HepG2 (cell line): Measurements from ENCODE around the gene CHRNB2. TPM values are rescaled to one million over a fixed set of nuclear protein-coding genes. Genes with fewer than 3 reads are reported as not detected.

Experiments
- ATAC-seq: fragments of 200-7000 bp; cut with Tn5 transposase; 3 replicates; pipeline ENCODE4 v1.9.1; 2020; ENCODE audit warnings: mild to moderate bottlenecking, moderate library complexity
- Bru-seq: library from RNA; stranded (reverse); fragments of 400-500 nt; gene quantifications from one replicate; lab custom pipeline; 2021; lab: Mats Ljungman, UMichigan
- BruChase-seq, 2 experiments: library from RNA; stranded (reverse); fragments of 400-500 nt; gene quantifications; one replicate each; lab custom pipeline; 2021; lab: Mats Ljungman, UMichigan
- BruUV-seq: library from RNA; stranded (reverse); fragments of 400-500 nt; replicated peaks from 2 replicates; lab custom pipeline; 2021; lab: Mats Ljungman, UMichigan
- CTCF ChIA-PET: fragments of 300-600 bp; formaldehyde crosslinking; extraction: SDS; loops from one replicate; lab custom pipeline; 2021; ENCODE audit warnings: low total read pairs, inconsistent platforms, low intra/inter-chr PET ratio; lab: Yijun Ruan, JAX
- POLR2A ChIA-PET: fragments of 350-600 bp; sonication (Branson Sonifier 250); formaldehyde crosslinking; loops from one replicate; lab custom pipeline; 2020; ENCODE audit warnings: antibody characterized with exemption, inconsistent platforms; lab: Yijun Ruan, JAX
- DNase-seq: peaks from one replicate; pipeline ENCODE4 v3.0.0-alpha.2; 2015; ENCODE audit warnings: low spot score
- FAIRE-seq: peaks from 3 replicates; lab custom pipeline; 2011; peaks lifted over from hg19 to GRCh38; lab: Jason Lieb, UNC
- H2AFZ ChIP-seq: one replicate; pipeline ENCODE4 v1.6.1; 2011; ENCODE audit warnings: low read length, inconsistent platforms
- H3K27ac ChIP-seq: fragments of 300-600 bp; 3 replicates; pipeline ENCODE4 v1.8.0; 2011; ENCODE audit warnings: mixed run types, mild to moderate bottlenecking, mixed read lengths, low read length, inconsistent platforms; ENCODE audit not compliant: insufficient read depth; ENCODE audit errors: extremely low read length
- H3K27me3 ChIP-seq, 2 experiments: fragments of 200-600 bp in 1 of 2; 2 replicates in 1 of 2; 3 replicates in 1 of 2; pipeline versions ENCODE4 v1.6.0 to v1.8.0; 2011; ENCODE audit warnings: low read length in 2 of 2, mild to moderate bottlenecking in 2 of 2, moderate library complexity in 2 of 2, inconsistent platforms in 1 of 2; ENCODE audit not compliant: insufficient read depth in 2 of 2, control insufficient read depth in 1 of 2
- H3K36me3 ChIP-seq, 2 experiments: fragments of 200-600 bp in 1 of 2; replicated peaks in 1 of 2; 2 replicates in 1 of 2; 3 replicates in 1 of 2; pipeline versions ENCODE4 v1.5.1 to v1.8.0; 2011; ENCODE audit warnings: low read length in 2 of 2, inconsistent platforms in 1 of 2; ENCODE audit not compliant: insufficient read depth in 2 of 2, control insufficient read depth in 1 of 2
- H3K4me1 ChIP-seq: 2 replicates; pipeline ENCODE4 v1.5.1; 2012; ENCODE audit warnings: low read length, inconsistent platforms; ENCODE audit not compliant: insufficient read depth
- H3K4me2 ChIP-seq: 2 replicates; pipeline ENCODE4 v1.6.0; 2011; ENCODE audit warnings: low read depth, low read length, inconsistent platforms
- H3K4me3 ChIP-seq, 3 experiments: fragments of 200-600 bp in 1 of 3; sonication (generic), shearing (Covaris generic) in 1 of 3; replicated peaks in 1 of 3; 2 replicates each; pipeline ENCODE4 v1.5.1; 2011 to 2016; ENCODE audit warnings: low read length in 3 of 3, inconsistent platforms in 2 of 3, low read depth in 2 of 3, mild to moderate bottlenecking in 2 of 3, control low read depth in 1 of 3, mixed read lengths in 1 of 3; ENCODE audit not compliant: insufficient read depth in 1 of 3
- H3K79me2 ChIP-seq: one replicate; pipeline ENCODE4 v1.6.1; 2011; ENCODE audit warnings: low read length, inconsistent platforms; ENCODE audit not compliant: insufficient read depth
- H3K9ac ChIP-seq: 2 replicates; pipeline ENCODE4 v1.6.0; 2011; ENCODE audit warnings: mild to moderate bottlenecking, low read depth, low read length, inconsistent platforms; ENCODE audit not compliant: insufficient read depth
- H3K9me3 ChIP-seq: 2 replicates; pipeline ENCODE4 v1.5.1; 2012; ENCODE audit warnings: mild to moderate bottlenecking, low read length
- H4K20me1 ChIP-seq: 2 replicates; pipeline ENCODE4 v1.6.0; 2011; ENCODE audit warnings: inconsistent platforms, mild to moderate bottlenecking, low read length, moderate library complexity; ENCODE audit not compliant: insufficient read depth
- BORCS8-MEF2B ChIP-seq: sonication (generic); formaldehyde crosslinking; IDR thresholded peaks from 2 replicates; pipeline ENCODE4 v1.8.0; 2022; ENCODE audit warnings: mild to moderate bottlenecking, missing genetic modification reagents
- FOXM1 ChIP-seq: sonication (generic); formaldehyde crosslinking; IDR thresholded peaks from 2 replicates; pipeline ENCODE4 v1.5.0; 2020; ENCODE audit warnings: missing genetic modification reagents
- MLLT10 ChIP-seq: sonication (generic); formaldehyde crosslinking; IDR thresholded peaks from 2 replicates; pipeline ENCODE4 v1.4.0; 2020; ENCODE audit warnings: missing genetic modification reagents
- RBM22 ChIP-seq: fragments of 200-400 bp; formaldehyde crosslinking; optimal IDR thresholded peaks from 2 replicates; pipeline ENCODE3; 2017; ENCODE audit warnings: mild to moderate bottlenecking, low read length, moderate library complexity
- SMAD3 ChIP-seq: sonication (generic); formaldehyde crosslinking; IDR thresholded peaks from 2 replicates; pipeline ENCODE4 v1.4.0; 2020; ENCODE audit warnings: missing genetic modification reagents
- SMC3 ChIP-seq: IDR thresholded peaks from 2 replicates; pipeline ENCODE4 v1.6.1; 2011; ENCODE audit warnings: low read length, improper control_type of control experiment
- TBX3 ChIP-seq: fragments of 450-650 bp; IDR thresholded peaks from 2 replicates; pipeline ENCODE4 v1.6.1; 2017; ENCODE audit warnings: antibody characterized with exemption, mild to moderate bottlenecking, inconsistent platforms, borderline replicate concordance
- WGBS: methylation state at CpG from one replicate; pipeline ENCODE4 v1.1.6; 2017; ENCODE audit warnings: low lambda C conversion rate; 5-methylcytosine and 5-hydroxymethylcytosine counted together
- in situ Hi-C: cut with HindIII; loops from 2 replicates; pipeline ENCODE4 v1.10.0; 2017; ENCODE audit warnings: low pct_unique_long_range_greater_than_20kb; ENCODE audit not compliant: extremely low pct_ligation_motif_present
- intact Hi-C: fragments of 100-400 bp; cut with micrococcal nuclease; formaldehyde crosslinking; loops from one replicate; pipeline ENCODE4 v1.10.0; 2022; ENCODE audit not compliant: unreplicated experiment
- long read RNA-seq, 2 experiments: library from RNA in 1 of 2; library from polyadenylated mRNA in 1 of 2; stranded (forward) in 1 of 2; unstranded in 1 of 2; transcript quantifications; one replicate each; pipeline ENCODE4 v2.0.0, GENCODE V29; 2019 to 2022
- polyA minus RNA-seq, 3 experiments: library from RNA; depleted of rRNA, polyadenylated mRNA; stranded (reverse); fragments of >200 nt; gene quantifications; 2 replicates each; pipeline ENCODE4 v1.2.3, GENCODE V29; 2011; ENCODE audit warnings: low replicate concordance in 1 of 3
- polyA plus RNA-seq, 8 experiments: library from polyadenylated mRNA; depleted of rRNA in 3 of 8; stranded (reverse) in 7 of 8; unstranded in 1 of 8; fragments of >200 nt; fragmentation: Illumina TruSeq in 4 of 8; extraction: Trizol in 4 of 8; gene quantifications; 2 replicates each; pipeline versions ENCODE4 v1.2.1 to v1.2.3, GENCODE V29; 2011 to 2016; ENCODE audit warnings: low read depth in 4 of 8, missing spikeins in 1 of 8, mixed read lengths in 1 of 8; ENCODE audit not compliant: insufficient read depth in 1 of 8
- total RNA-seq, 5 experiments: library from RNA; depleted of rRNA; stranded (reverse); fragments of >200 nt; fragmentation: Illumina TruSeq; extraction: Trizol; gene quantifications; 2 replicates each; pipeline ENCODE4 v1.2.3, GENCODE V29; 2016; ENCODE audit warnings: low read depth in 1 of 5
- TF ChIP-seq, protein P1 (sequence below): sonication (generic); formaldehyde crosslinking; IDR thresholded peaks from 2 replicates; pipeline ENCODE4 v1.5.1; 2020; ENCODE audit warnings: mild to moderate bottlenecking, missing genetic modification reagents

CHRNB2 gene, protein sequence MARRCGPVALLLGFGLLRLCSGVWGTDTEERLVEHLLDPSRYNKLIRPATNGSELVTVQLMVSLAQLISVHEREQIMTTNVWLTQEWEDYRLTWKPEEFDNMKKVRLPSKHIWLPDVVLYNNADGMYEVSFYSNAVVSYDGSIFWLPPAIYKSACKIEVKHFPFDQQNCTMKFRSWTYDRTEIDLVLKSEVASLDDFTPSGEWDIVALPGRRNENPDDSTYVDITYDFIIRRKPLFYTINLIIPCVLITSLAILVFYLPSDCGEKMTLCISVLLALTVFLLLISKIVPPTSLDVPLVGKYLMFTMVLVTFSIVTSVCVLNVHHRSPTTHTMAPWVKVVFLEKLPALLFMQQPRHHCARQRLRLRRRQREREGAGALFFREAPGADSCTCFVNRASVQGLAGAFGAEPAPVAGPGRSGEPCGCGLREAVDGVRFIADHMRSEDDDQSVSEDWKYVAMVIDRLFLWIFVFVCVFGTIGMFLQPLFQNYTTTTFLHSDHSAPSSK
- 0.07 TPM in 1 of 2 replicates, not detected in the other for total RNA-seq (2016; rRNA removed; fragmentation: Illumina TruSeq; extraction: Trizol)
- not detected in 2 replicates for total RNA-seq (2016; cell fraction: cytosol; rRNA removed; fragmentation: Illumina TruSeq; extraction: Trizol; ENCODE audit: low read depth)
- total RNA-seq (2016; cell fraction: insoluble cytoplasmic fraction; rRNA removed; fragmentation: Illumina TruSeq; extraction: Trizol) = 0.06 TPM in 1 of 2 replicates, not detected in the other
- not detected in 2 replicates for total RNA-seq (2016; cell fraction: membrane; rRNA removed; fragmentation: Illumina TruSeq; extraction: Trizol)
- total RNA-seq (2016; cell fraction: nucleus; rRNA removed; fragmentation: Illumina TruSeq; extraction: Trizol) = 0.19 TPM in 1 of 2 replicates, not detected in the other
- polyA plus RNA-seq (2011; rRNA removed) = 0.03 and 0.07 TPM in 2 replicates
- 0.01 TPM in 1 of 2 replicates, not detected in the other for polyA plus RNA-seq (2011; cell fraction: cytosol; rRNA removed)
- 0.07 and 0.18 TPM in 2 replicates for polyA plus RNA-seq (2011; cell fraction: nucleus; rRNA removed)
- polyA plus RNA-seq (2012) = 0.04 and 0.07 TPM in 2 replicates
- not detected in 2 replicates for polyA plus RNA-seq (2016; cell fraction: cytosol; fragmentation: Illumina TruSeq; extraction: Trizol; ENCODE audit: low read depth)
- polyA plus RNA-seq (2016; cell fraction: insoluble cytoplasmic fraction; fragmentation: Illumina TruSeq; extraction: Trizol; ENCODE audit: low read depth) = not detected in 2 replicates
- not detected in 2 replicates for polyA plus RNA-seq (2016; cell fraction: membrane; fragmentation: Illumina TruSeq; extraction: Trizol; ENCODE audit: low read depth)
- 0.26 TPM in 1 of 2 replicates, not detected in the other for polyA plus RNA-seq (2016; cell fraction: nucleus; fragmentation: Illumina TruSeq; extraction: Trizol; ENCODE audit: insufficient read depth, low read depth)
- polyA minus RNA-seq (2011; rRNA and poly(A)+ RNA removed; ENCODE audit: low replicate concordance) = 0.21 and 0.24 TPM in 2 replicates
- polyA minus RNA-seq (2011; cell fraction: cytosol; rRNA and poly(A)+ RNA removed) = not detected in 2 replicates
- 0.12 and 0.13 TPM in 2 replicates for polyA minus RNA-seq (2011; cell fraction: nucleus; rRNA and poly(A)+ RNA removed)
- percentile 7 among the genes with signal in this experiment for Bru-seq, nascent RNA
- BruChase-seq, experiment 1, labeled RNA remaining after a 6-hour chase = percentile 16 among the genes with signal in this experiment
- BruChase-seq, experiment 2, labeled RNA remaining after a 2-hour chase = percentile 17 among the genes with signal in this experiment
- long read RNA-seq, experiment 1 = 0 reads
- long read RNA-seq, experiment 2 = 0 reads

GRCh38 chr1:154567386-154568156 lies at the start of gene CHRNB2:
Gene CHRNB2, plus strand, starts transcription at chr1:154567778. Its CDS starts 267 bp downstream, at chr1:154568045.
- CTCF ChIA-PET = no interaction called here
- H2AFZ ChIP-seq = no peak within 1 kb of the TSS
- no peaks in the 10 kb centered on the region for H3K9me3 ChIP-seq
- H3K36me3 ChIP-seq = no peaks in the 10 kb centered on the region
- H3K4me3 ChIP-seq = peak within 1 kb of the TSS in 1 of 3 experiments; percentile 47; a peak in 2 of 6 replicates
- DNase-seq (peak; percentile 15), FAIRE-seq (no peak), ATAC-seq (peak; percentile 93)
- peaks cover 3 to 19% of the 10 kb centered on the region in 2 experiments; a peak in 3 of 5 replicates for H3K27me3 ChIP-seq
- no peak within 1 kb of the TSS for H3K9ac ChIP-seq
- WGBS = 16% methylated on average over 26 of the region's 53 CpGs
- intact Hi-C loops (no loop called here), in situ Hi-C loops (loop anchor here (10.0 kb wide), 2 partner anchors 197 to 307 kb away; partner anchors contain the start of gene KCNN3)
- no TSS peak for BruUV-seq
- no peaks in the 10 kb centered on the region for H3K4me1 ChIP-seq
- no peaks in the 10 kb centered on the region for H3K79me2 ChIP-seq
- H3K4me2 ChIP-seq = peak within 1 kb of the TSS; percentile 49
- POLR2A ChIA-PET = interaction anchor here (0.7 to 1.5 kb wide), 4 partner anchors 8 to 24 kb away, joined by 3 to 6 read pairs (median 3); no protein-coding TSS in a partner anchor
- peaks cover 5% of the 10 kb centered on the region; the same call in 1 of the 2 replicates for H4K20me1 ChIP-seq
- H3K27ac ChIP-seq = no peak within 1 kb of the TSS
- TF ChIP-seq SMC3 = no peak
- peak; percentile 99 for TF ChIP-seq BORCS8-MEF2B
- TF ChIP-seq RBM22 = no peak
- TF ChIP-seq TBX3 = no peak
- TF ChIP-seq FOXM1 (CRISPR knock-in tag) = 0 out of 2 replicates have a peak, but pooled peaks have one; percentile 42
- TF ChIP-seq, protein P1, sequence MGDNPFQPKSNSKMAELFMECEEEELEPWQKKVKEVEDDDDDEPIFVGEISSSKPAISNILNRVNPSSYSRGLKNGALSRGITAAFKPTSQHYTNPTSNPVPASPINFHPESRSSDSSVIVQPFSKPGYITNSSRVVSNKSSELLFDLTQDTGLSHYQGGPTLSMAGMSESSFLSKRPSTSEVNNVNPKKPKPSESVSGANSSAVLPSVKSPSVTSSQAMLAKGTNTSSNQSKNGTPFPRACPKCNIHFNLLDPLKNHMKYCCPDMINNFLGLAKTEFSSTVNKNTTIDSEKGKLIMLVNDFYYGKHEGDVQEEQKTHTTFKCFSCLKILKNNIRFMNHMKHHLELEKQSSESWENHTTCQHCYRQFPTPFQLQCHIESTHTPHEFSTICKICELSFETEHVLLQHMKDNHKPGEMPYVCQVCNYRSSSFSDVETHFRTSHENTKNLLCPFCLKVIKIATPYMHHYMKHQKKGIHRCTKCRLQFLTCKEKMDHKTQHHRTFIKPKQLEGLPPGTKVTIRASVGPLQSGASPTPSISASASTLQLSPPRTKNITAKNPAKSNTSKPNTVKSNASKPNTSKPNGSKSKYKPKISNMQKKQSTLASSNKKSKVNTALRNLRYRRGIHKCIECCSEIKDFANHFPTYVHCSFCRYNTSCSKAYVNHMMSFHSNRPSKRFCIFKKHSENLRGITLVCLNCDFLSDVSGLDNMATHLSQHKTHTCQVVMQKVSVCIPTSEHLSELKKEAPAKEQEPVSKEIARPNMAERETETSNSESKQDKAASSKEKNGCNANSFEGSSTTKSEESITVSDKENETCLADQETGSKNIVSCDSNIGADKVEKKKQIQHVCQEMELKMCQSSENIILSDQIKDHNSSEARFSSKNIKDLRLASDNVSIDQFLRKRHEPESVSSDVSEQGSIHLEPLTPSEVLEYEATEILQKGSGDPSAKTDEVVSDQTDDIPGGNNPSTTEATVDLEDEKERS (CRISPR knock-in tag) = no peak
- peak; percentile 87; the same call in 1 of the 2 replicates for TF ChIP-seq SMAD3 (CRISPR knock-in tag)
- TF ChIP-seq MLLT10 = no peak
